Measurements from ENCODE around the gene SRP54. TPM values are rescaled to one million over a fixed set of nuclear protein-coding genes. Genes with fewer than 3 reads are reported as not detected.
A peak's percentile ranks its signal among the peaks of the same experiment; 100 is the strongest.

Gene SRP54
- total and polyA plus RNA-seq, 2 donors (not counting 1 experiment from before 2014, with no cell fraction given) = 71.5 to 93.9 TPM

- H2AFZ ChIP-seq (ENCODE audit: low read length) = no peak overlapping the region
- H3K4me3 ChIP-seq (replicated peaks in 1 of 4; ENCODE audit: control extremely low read depth in 1 of 4, insufficient read depth in 1 of 4, low read depth in 3 of 4, low read length in 4 of 4) = no peak overlapping the region
- H3K27ac ChIP-seq (ENCODE audit: insufficient read depth, low read length) = no peak overlapping the region
- H3K9me3 ChIP-seq (ENCODE audit: control insufficient read depth, insufficient read depth, low read depth, low read length) = no peaks in the 10 kb centered on the region
- no peak for DNase-seq (ENCODE audit: low read depth in 2 of 2)
- H3K36me3 ChIP-seq (ENCODE audit: control insufficient read depth, insufficient read depth, low read length) = no peaks in the 10 kb centered on the region
- no peak overlapping the region for H3K4me2 ChIP-seq (ENCODE audit: extremely low read depth, insufficient read depth, low read length)
- H3K79me2 ChIP-seq (ENCODE audit: control insufficient read depth, insufficient read depth, low read length) = peaks cover 24% of the 10 kb centered on the region
- H3K9ac ChIP-seq (ENCODE audit: insufficient read depth, low read length) = no peak overlapping the region
- no peak for TF ChIP-seq CTCF (conservative IDR thresholded peaks at IDR 0.05 in 1 of 2, IDR thresholded peaks at IDR 0.05 in 1 of 2; ENCODE audit: low read depth in 1 of 2, low read length in 2 of 2)
- TF ChIP-seq EZH2 (IDR thresholded peaks at IDR 0.05; ENCODE audit: low read length, missing control alignments) = no peak
- H4K20me1 ChIP-seq (ENCODE audit: control insufficient read depth, extremely low read depth, insufficient read depth, low read length) = no peaks in the 10 kb centered on the region
- no peaks in the 10 kb centered on the region for H3K4me1 ChIP-seq (ENCODE audit: control insufficient read depth, extremely low read depth, insufficient read depth, low read length)
- H3K27me3 ChIP-seq (ENCODE audit: control insufficient read depth, insufficient read depth, low read length) = no peaks in the 10 kb centered on the region
These were observed 4.3 kb upstream of the SRP54 start for GRCh38 chr14:34978444-34978843.

GRCh38 chr14:34980337-34980900 lies 2.4 kb upstream of the SRP54 start:
- Histone ChIP-seq H4K20me1 (ENCODE audit: control insufficient read depth, extremely low read depth, insufficient read depth, low read length) (no peaks in the 10 kb centered on the region), H2AFZ (ENCODE audit: low read length) (peak overlapping the region; percentile 30), H3K9me3 (ENCODE audit: control insufficient read depth, insufficient read depth, low read depth, low read length) (no peaks in the 10 kb centered on the region), H3K27me3 (ENCODE audit: control insufficient read depth, insufficient read depth, low read length) (no peaks in the 10 kb centered on the region), H3K79me2 (ENCODE audit: control insufficient read depth, insufficient read depth, low read length) (peaks cover 40% of the 10 kb centered on the region), H3K36me3 (ENCODE audit: control insufficient read depth, insufficient read depth, low read length) (no peaks in the 10 kb centered on the region), H3K4me2 (ENCODE audit: extremely low read depth, insufficient read depth, low read length) (peak overlapping the region; percentile 100), H3K9ac (ENCODE audit: insufficient read depth, low read length) (no peak overlapping the region), H3K4me3 (replicated peaks in 1 of 4; ENCODE audit: control extremely low read depth in 1 of 4, insufficient read depth in 1 of 4, low read depth in 3 of 4, low read length in 4 of 4) (peak overlapping the region; percentile 66 to 97 (median 82)), H3K27ac (ENCODE audit: insufficient read depth, low read length) (peak overlapping the region; percentile 95), H3K4me1 (ENCODE audit: control insufficient read depth, extremely low read depth, insufficient read depth, low read length) (peaks cover 3% of the 10 kb centered on the region)
- TF ChIP-seq CTCF (conservative IDR thresholded peaks at IDR 0.05 in 1 of 2, IDR thresholded peaks at IDR 0.05 in 1 of 2; ENCODE audit: low read depth in 1 of 2, low read length in 2 of 2) (no peak), EZH2 (IDR thresholded peaks at IDR 0.05; ENCODE audit: low read length, missing control alignments) (no peak)
- DNase-seq (ENCODE audit: low read depth in 2 of 2) = no peak

- peaks cover 3% of the 10 kb centered on the region for H3K4me1 ChIP-seq (ENCODE audit: control insufficient read depth, extremely low read depth, insufficient read depth, low read length)
- H3K9me3 ChIP-seq (ENCODE audit: control insufficient read depth, insufficient read depth, low read depth, low read length) = no peaks in the 10 kb centered on the region
- peaks cover 53% of the 10 kb centered on the region for H3K79me2 ChIP-seq (ENCODE audit: control insufficient read depth, insufficient read depth, low read length)
- no peaks in the 10 kb centered on the region for H4K20me1 ChIP-seq (ENCODE audit: control insufficient read depth, extremely low read depth, insufficient read depth, low read length)
- peak; percentile 34 to 47 for TF ChIP-seq CTCF (conservative IDR thresholded peaks at IDR 0.05 in 1 of 2, IDR thresholded peaks at IDR 0.05 in 1 of 2; ENCODE audit: low read depth in 1 of 2, low read length in 2 of 2)
- no peak for TF ChIP-seq EZH2 (IDR thresholded peaks at IDR 0.05; ENCODE audit: low read length, missing control alignments)
- H3K36me3 ChIP-seq (ENCODE audit: control insufficient read depth, insufficient read depth, low read length) = no peaks in the 10 kb centered on the region
- peak overlapping the region; percentile 66 to 97 (median 82) for H3K4me3 ChIP-seq (replicated peaks in 1 of 4; ENCODE audit: control extremely low read depth in 1 of 4, insufficient read depth in 1 of 4, low read depth in 3 of 4, low read length in 4 of 4)
- H3K27me3 ChIP-seq (ENCODE audit: control insufficient read depth, insufficient read depth, low read length) = no peaks in the 10 kb centered on the region
- peak in 1 of 2 donors; percentile 59 for DNase-seq (ENCODE audit: low read depth in 2 of 2)
- peak overlapping the region; percentile 100 for H3K4me2 ChIP-seq (ENCODE audit: extremely low read depth, insufficient read depth, low read length)
- peak overlapping the region; percentile 95 for H3K27ac ChIP-seq (ENCODE audit: insufficient read depth, low read length)
- peak overlapping the region; percentile 84 for H3K9ac ChIP-seq (ENCODE audit: insufficient read depth, low read length)
- peak overlapping the region; percentile 95 for H2AFZ ChIP-seq (ENCODE audit: low read length)
These were observed 910 bp upstream of the SRP54 start for GRCh38 chr14:34981743-34982420.

Data from fibroblast of lung (primary cell).